ENCODE data around the gene SPINK5. TPM values are rescaled to one million over a fixed set of nuclear protein-coding genes. Genes with fewer than 3 reads are reported as not detected.

The SPINK5 gene
- total and polyA plus RNA-seq, 2 experiments from 2014 or later = 3.0 to 4.4 TPM

GRCh38 chr5:148166550-148167283 is 102.9 kb downstream of the SPINK5 start:
- WGBS (ENCODE audit: low lambda C conversion rate, missing lambda C conversion rate) = 64% methylated on average over 4 of the region's 4 CpGs
- Histone ChIP-seq H3K4me1 (ENCODE audit: insufficient read depth) (peaks cover 7% of the 10 kb centered on the region), H3K36me3 (replicated peaks; ENCODE audit: insufficient read depth, low read depth) (no peaks in the 10 kb centered on the region), H3K9me2 (replicated peaks; ENCODE audit: insufficient read depth) (no peaks in the 10 kb centered on the region), H3K27ac (no peak overlapping the region), H3K4me3 (no peak overlapping the region), H3K27me3 (no peaks in the 10 kb centered on the region), H4K20me1 (ENCODE audit: insufficient read depth, poor library complexity, severe bottlenecking) (no peaks in the 10 kb centered on the region), H3K4me2 (no peak overlapping the region), H3K9me3 (ENCODE audit: low read depth) (no peaks in the 10 kb centered on the region), H2AFZ (no peak overlapping the region), H3K79me2 (no peaks in the 10 kb centered on the region)
- DNase-seq (ENCODE audit: low spot score) = no peak
- TF ChIP-seq, protein P1, sequence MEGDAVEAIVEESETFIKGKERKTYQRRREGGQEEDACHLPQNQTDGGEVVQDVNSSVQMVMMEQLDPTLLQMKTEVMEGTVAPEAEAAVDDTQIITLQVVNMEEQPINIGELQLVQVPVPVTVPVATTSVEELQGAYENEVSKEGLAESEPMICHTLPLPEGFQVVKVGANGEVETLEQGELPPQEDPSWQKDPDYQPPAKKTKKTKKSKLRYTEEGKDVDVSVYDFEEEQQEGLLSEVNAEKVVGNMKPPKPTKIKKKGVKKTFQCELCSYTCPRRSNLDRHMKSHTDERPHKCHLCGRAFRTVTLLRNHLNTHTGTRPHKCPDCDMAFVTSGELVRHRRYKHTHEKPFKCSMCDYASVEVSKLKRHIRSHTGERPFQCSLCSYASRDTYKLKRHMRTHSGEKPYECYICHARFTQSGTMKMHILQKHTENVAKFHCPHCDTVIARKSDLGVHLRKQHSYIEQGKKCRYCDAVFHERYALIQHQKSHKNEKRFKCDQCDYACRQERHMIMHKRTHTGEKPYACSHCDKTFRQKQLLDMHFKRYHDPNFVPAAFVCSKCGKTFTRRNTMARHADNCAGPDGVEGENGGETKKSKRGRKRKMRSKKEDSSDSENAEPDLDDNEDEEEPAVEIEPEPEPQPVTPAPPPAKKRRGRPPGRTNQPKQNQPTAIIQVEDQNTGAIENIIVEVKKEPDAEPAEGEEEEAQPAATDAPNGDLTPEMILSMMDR (IDR thresholded peaks at IDR 0.05; ENCODE audit: poor library complexity) = no peak
- TF ChIP-seq EZH2phosphoT487 (IDR thresholded peaks at IDR 0.05; ENCODE audit: low read depth, severe bottlenecking, unreplicated experiment) = no peak
- TF ChIP-seq EZH2 (IDR thresholded peaks at IDR 0.05; ENCODE audit: borderline replicate concordance) = no peak

GRCh38 chr5:148168246-148168645 is 104.5 kb downstream of the SPINK5 start, which contains the start of gene SPINK14:
Gene SPINK14 (plus strand): TSS chr5:148168546. CDS start chr5:148169733, 1,187 bp downstream.
- Histone ChIP-seq H3K27me3 (no peaks in the 10 kb centered on the region), H3K9me2 (replicated peaks; ENCODE audit: insufficient read depth) (no peaks in the 10 kb centered on the region), H3K27ac (no peak within 1 kb of the TSS), H2AFZ (no peak within 1 kb of the TSS), H3K36me3 (replicated peaks; ENCODE audit: insufficient read depth, low read depth) (no peaks in the 10 kb centered on the region), H3K9me3 (ENCODE audit: low read depth) (no peaks in the 10 kb centered on the region), H3K4me3 (no peak within 1 kb of the TSS), H3K4me2 (no peak within 1 kb of the TSS), H4K20me1 (ENCODE audit: insufficient read depth, poor library complexity, severe bottlenecking) (no peaks in the 10 kb centered on the region), H3K4me1 (ENCODE audit: insufficient read depth) (peaks cover 7% of the 10 kb centered on the region), H3K79me2 (no peaks in the 10 kb centered on the region)
- DNase-seq (ENCODE audit: low spot score) = no peak
- TF ChIP-seq, protein P1 (IDR thresholded peaks at IDR 0.05; ENCODE audit: poor library complexity) = no peak
- no peak for TF ChIP-seq EZH2 (IDR thresholded peaks at IDR 0.05; ENCODE audit: borderline replicate concordance)
- 93% methylated on average over 1 of the region's 1 CpG for WGBS (ENCODE audit: low lambda C conversion rate, missing lambda C conversion rate)

DNA sequence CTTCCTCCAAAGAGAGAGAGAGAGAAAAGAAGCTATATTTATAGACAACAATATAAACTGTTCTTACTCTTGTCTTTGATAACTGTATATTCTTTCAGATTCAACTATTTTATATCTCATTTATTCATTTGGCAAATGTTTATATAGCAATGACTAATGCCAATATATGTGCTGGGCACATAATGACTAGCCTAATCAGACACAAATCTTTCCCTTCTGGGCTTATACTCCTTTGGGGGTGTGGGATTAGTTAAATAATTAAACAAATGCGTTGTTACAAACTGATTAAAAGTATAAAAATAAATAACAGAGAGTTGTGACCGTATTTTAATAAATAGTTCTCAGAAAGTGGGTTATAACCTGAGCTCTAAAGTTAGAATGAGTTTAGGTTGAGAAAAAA is 108.6 kb downstream of the SPINK5 start:
- H2AFZ ChIP-seq = no peak overlapping the region
- no peaks in the 10 kb centered on the region for H3K79me2 ChIP-seq
- no peak overlapping the region for H3K4me3 ChIP-seq
- H3K4me1 ChIP-seq (ENCODE audit: insufficient read depth) = peaks cover 7% of the 10 kb centered on the region
- H3K4me2 ChIP-seq = no peak overlapping the region
- DNase-seq (ENCODE audit: low spot score) = no peak
- no peaks in the 10 kb centered on the region for H3K27me3 ChIP-seq
- H3K9me2 ChIP-seq (replicated peaks; ENCODE audit: insufficient read depth) = no peaks in the 10 kb centered on the region
- no peak for TF ChIP-seq EZH2phosphoT487 (IDR thresholded peaks at IDR 0.05; ENCODE audit: low read depth, severe bottlenecking, unreplicated experiment)
- no peak for TF ChIP-seq EZH2 (IDR thresholded peaks at IDR 0.05; ENCODE audit: borderline replicate concordance)
- TF ChIP-seq, protein P1 (IDR thresholded peaks at IDR 0.05; ENCODE audit: poor library complexity) = no peak
- 79% methylated on average over 2 of the region's 2 CpGs for WGBS (ENCODE audit: low lambda C conversion rate, missing lambda C conversion rate)
- no peaks in the 10 kb centered on the region for H4K20me1 ChIP-seq (ENCODE audit: insufficient read depth, poor library complexity, severe bottlenecking)
- no peaks in the 10 kb centered on the region for H3K36me3 ChIP-seq (replicated peaks; ENCODE audit: insufficient read depth, low read depth)
- no peak overlapping the region for H3K27ac ChIP-seq
- H3K9me3 ChIP-seq (ENCODE audit: low read depth) = no peaks in the 10 kb centered on the region

Measured in hepatocyte (in vitro differentiated cells).